Activated naive CD8-positive, alpha-beta T cell treated with anti-CD3 and anti-CD28 coated beads, Interleukin-2, amount 10 ng/mL, durations not matched to agents 7 days and 5 days (primary cell): ENCODE data around the gene FBXO21. TPM values are rescaled to one million over a fixed set of nuclear protein-coding genes. Genes with fewer than 3 reads are reported as not detected.
A peak's percentile ranks its signal among the peaks of the same experiment; 100 is the strongest.

Experiments
- ATAC-seq: fragments of 150-1000 bp; cut with Tn5 transposase; one replicate; pipeline ENCODE4 v1.10.0; 2021; ENCODE audit warnings: low read depth, moderate library complexity
- POLR2A ChIA-PET: fragments of 350-600 bp; sonication (Branson Sonifier 250); formaldehyde crosslinking; loops from one replicate; lab custom pipeline; 2021; ENCODE audit warnings: antibody characterized with exemption; lab: Charles Lee
- DNase-seq: peaks from one replicate; pipeline ENCODE4 v3.0.0; 2021
- H3K27ac Mint-ChIP-seq: one replicate; pipeline ENCODE4 v1.8.0; 2022; ENCODE audit warnings: mild to moderate bottlenecking, mixed read lengths
- H3K27me3 Mint-ChIP-seq: one replicate; pipeline ENCODE4 v1.8.0; 2022; ENCODE audit warnings: mild to moderate bottlenecking, moderate library complexity, mixed read lengths
- H3K36me3 Mint-ChIP-seq: one replicate; pipeline ENCODE4 v1.8.0; 2021; ENCODE audit warnings: mild to moderate bottlenecking, mixed read lengths
- H3K4me1 Mint-ChIP-seq: one replicate; pipeline ENCODE4 v1.8.0; 2021; ENCODE audit warnings: mixed read lengths
- H3K4me3 Mint-ChIP-seq: one replicate; pipeline ENCODE4 v1.8.0; 2022; ENCODE audit warnings: mild to moderate bottlenecking, moderate library complexity, mixed read lengths
- H3K9me3 Mint-ChIP-seq: one replicate; pipeline ENCODE4 v1.8.0; 2021; ENCODE audit warnings: mixed read lengths
- total RNA-seq, 2 experiments: library from RNA; stranded (reverse); gene quantifications; one replicate each; pipeline ENCODE4 v1.2.3, GENCODE V29; 2021

Gene FBXO21
- total RNA-seq, 2 experiments from 2014 or later: 27.4 to 36.2 TPM

DNA sequence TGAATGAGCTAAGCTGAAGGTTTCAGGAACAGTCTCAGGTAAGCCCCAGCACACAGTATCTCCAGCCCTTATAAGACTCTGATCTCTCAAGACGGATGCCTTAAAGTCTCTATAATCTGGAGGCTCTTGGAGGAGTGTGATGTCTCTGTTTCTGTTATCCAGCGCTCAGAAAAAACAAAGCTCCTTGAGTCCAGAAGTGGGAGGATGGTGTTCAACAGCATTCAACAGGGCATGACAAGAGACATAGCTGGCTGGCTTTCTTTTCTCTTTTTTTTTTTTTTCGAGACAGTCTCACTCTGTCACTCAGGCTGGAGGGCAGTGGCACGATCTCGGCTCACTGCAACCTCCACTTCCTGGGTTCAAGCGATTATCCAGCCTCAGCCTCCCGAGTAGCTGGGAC lies 59.5 kb downstream of the FBXO21 start:
- Mint-ChIP-seq H3K36me3 (no peaks in the 10 kb centered on the region), H3K4me3 (no peak overlapping the region), H3K27ac (no peak overlapping the region), H3K27me3 (peaks cover 3% of the 10 kb centered on the region), H3K9me3 (peaks cover 11% of the 10 kb centered on the region), H3K4me1 (peaks cover 14% of the 10 kb centered on the region)
- POLR2A ChIA-PET: interaction anchor here (0.7 kb wide), 1 partner anchor 11 kb away, joined by 4 read pairs; no protein-coding TSS in a partner anchor
- ATAC-seq: no peak
- no peak for DNase-seq

DNA sequence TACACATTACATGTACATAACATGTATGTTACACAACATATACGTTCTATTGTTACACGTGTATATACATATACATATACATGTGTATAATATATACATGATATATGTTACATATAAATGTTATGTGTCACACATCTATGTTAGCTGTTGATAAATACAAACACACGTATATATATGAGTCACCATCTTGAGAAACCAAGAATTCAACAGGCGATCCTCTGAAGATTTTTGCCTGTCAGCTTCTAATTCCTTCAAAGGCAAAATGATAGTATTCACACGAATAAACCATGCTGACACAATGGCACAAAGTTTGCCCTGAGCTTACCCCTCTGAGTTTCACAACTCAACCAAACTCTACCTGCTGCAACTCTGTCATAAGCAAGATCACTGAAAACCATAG lies 60.9 kb downstream of the FBXO21 start:
- peaks cover 11% of the 10 kb centered on the region for H3K4me1 Mint-ChIP-seq
- DNase-seq (no peak), ATAC-seq (no peak)
- H3K27ac Mint-ChIP-seq: no peak overlapping the region
- no peaks in the 10 kb centered on the region for H3K36me3 Mint-ChIP-seq
- POLR2A ChIA-PET: interaction anchor here (0.5 kb wide), 1 partner anchor 91 kb away, joined by 4 read pairs; no protein-coding TSS in a partner anchor
- no peak overlapping the region for H3K4me3 Mint-ChIP-seq
- H3K27me3 Mint-ChIP-seq: peaks cover 3% of the 10 kb centered on the region
- H3K9me3 Mint-ChIP-seq: peaks cover 11% of the 10 kb centered on the region

DNA sequence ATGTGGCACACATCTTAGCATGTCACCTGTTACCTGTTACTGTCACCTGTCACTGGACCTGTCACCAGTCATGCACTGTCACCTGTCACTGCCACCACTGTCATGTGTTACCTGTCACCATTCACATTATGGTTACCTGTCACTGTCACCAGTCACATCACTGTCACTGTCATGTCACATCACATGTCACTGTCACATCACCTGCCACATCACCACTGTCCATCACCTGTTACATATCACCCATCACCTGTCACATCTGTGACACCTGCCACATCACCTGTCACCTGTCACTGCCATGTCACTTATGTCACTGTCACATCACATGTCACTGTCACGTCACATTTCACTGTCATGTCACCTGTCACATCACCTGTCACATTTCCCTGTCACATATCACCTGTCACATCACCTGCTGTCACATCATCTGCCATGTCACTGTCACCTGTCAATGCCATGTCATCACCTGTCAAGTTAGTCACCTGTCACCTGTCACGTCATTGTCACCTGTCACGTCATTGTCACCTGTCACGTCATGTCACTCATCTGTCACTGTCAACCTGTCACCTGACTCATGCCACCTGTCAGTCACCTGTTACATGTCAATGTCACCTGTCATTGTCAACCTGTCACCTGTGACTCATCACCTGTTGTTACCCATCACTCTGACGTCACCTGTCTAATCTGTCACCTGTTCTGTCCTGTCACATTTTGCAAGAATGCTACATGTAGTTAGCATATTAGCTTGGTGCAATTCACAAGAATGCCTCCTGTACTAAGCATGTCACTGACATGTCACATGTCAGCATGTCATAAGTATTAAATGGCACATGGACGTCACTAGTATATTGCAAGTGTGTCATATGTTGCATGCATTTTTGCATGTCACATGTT lies 62.1 kb downstream of the FBXO21 start:
- DNase-seq (no peak), ATAC-seq (no peak)
- Mint-ChIP-seq H3K4me1 (peaks cover 1% of the 10 kb centered on the region), H3K9me3 (peaks cover 11% of the 10 kb centered on the region), H3K27ac (no peak overlapping the region), H3K36me3 (no peaks in the 10 kb centered on the region), H3K4me3 (no peak overlapping the region), H3K27me3 (peaks cover 3% of the 10 kb centered on the region)
- POLR2A ChIA-PET: no interaction called here

DNA sequence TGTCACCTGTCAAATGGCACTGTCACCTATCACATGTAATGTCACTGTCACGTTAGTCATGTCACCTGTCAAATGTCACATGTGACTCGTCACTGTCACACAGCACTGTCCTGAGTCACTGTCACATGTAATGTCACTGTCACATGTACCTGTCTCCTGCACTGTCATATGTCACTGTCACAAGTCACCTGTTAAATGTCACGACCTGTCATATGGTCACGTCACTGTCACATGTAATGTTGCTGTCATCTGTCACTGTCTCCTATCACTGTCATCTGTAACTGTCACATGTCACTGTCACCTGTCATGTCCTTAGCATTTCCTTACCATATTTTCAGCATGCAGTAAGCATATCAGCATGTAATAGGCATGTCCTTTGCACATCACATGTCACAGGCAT lies 63.9 kb downstream of the FBXO21 start:
- DNase-seq: no peak
- H3K27me3 Mint-ChIP-seq: peaks cover 3% of the 10 kb centered on the region
- H3K36me3 Mint-ChIP-seq: no peaks in the 10 kb centered on the region
- peaks cover 1% of the 10 kb centered on the region for H3K4me1 Mint-ChIP-seq
- H3K9me3 Mint-ChIP-seq: peaks cover 11% of the 10 kb centered on the region
- POLR2A ChIA-PET: no interaction called here
- no peak for ATAC-seq
- no peak overlapping the region for H3K27ac Mint-ChIP-seq
- no peak overlapping the region for H3K4me3 Mint-ChIP-seq

- H3K4me1 Mint-ChIP-seq: peaks cover 1% of the 10 kb centered on the region
- peaks cover 3% of the 10 kb centered on the region for H3K27me3 Mint-ChIP-seq
- H3K9me3 Mint-ChIP-seq: peaks cover 11% of the 10 kb centered on the region
- no peak overlapping the region for H3K27ac Mint-ChIP-seq
- no peak for DNase-seq
- no peak overlapping the region for H3K4me3 Mint-ChIP-seq
- POLR2A ChIA-PET: interaction anchor here (1.0 kb wide), 1 partner anchor 99 kb away, joined by 3 read pairs; no protein-coding TSS in a partner anchor
- no peaks in the 10 kb centered on the region for H3K36me3 Mint-ChIP-seq
- ATAC-seq: no peak
These were observed 64.5 kb downstream of the FBXO21 start for GRCh38 chr12:117125767-117126166.

- Mint-ChIP-seq H3K9me3 (peaks cover 11% of the 10 kb centered on the region), H3K4me1 (peaks cover 1% of the 10 kb centered on the region), H3K4me3 (no peak overlapping the region), H3K36me3 (no peaks in the 10 kb centered on the region), H3K27me3 (peaks cover 3% of the 10 kb centered on the region), H3K27ac (no peak overlapping the region)
- DNase-seq: no peak
- POLR2A ChIA-PET: interaction anchor here (1.0 kb wide), 1 partner anchor 99 kb away, joined by 3 read pairs; no protein-coding TSS in a partner anchor
- no peak for ATAC-seq
These were observed 65.0 kb downstream of the FBXO21 start for GRCh38 chr12:117125272-117125613.

DNA sequence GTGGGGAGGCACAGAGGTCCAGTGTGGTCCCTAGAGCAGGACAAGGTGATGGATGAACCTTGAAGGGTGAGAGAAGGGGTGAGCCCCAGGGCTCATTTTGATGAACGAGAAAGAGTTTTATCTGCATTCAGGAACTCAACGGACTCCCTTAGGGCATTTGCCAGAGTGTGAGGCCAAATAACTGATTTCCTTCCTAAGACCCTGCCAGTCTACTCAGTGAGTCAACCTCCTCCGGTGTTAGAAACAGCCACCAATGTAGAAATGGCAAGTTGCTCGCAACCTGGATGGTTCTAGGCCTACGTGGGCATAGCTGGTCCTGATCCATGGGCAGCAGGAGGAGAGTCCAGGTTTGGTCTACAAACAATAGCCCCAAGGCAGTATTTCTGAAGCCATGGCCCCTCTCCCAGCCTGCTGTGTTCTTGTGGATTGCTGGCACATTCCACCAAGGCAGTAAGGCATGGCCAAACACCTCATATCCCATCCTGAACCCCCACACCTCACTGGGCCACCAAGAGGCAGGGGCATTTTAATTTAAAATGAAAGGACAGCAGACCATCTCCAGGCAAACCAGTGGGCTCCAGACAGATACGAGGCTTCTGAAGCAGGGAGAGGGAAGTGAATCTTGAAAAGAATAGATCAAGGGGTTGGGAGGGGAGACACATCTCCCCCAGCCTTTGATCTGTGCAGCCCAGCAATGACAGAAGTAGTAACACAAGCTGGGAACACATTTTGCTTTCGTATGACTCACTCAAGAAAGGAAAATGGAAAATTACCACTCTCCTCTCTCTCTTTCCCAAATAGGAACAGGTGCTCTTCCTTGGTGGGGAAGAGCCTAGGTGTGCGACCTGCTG lies 65.6 kb downstream of the FBXO21 start:
- POLR2A ChIA-PET: interaction anchor here (1.0 kb wide), 1 partner anchor 98 kb away, joined by 3 read pairs; no protein-coding TSS in a partner anchor
- Mint-ChIP-seq H3K4me3 (no peak overlapping the region), H3K36me3 (no peaks in the 10 kb centered on the region), H3K9me3 (peaks cover 11% of the 10 kb centered on the region), H3K27me3 (no peaks in the 10 kb centered on the region), H3K27ac (no peak overlapping the region), H3K4me1 (peaks cover 4% of the 10 kb centered on the region)
- DNase-seq: no peak
- ATAC-seq: no peak

- Mint-ChIP-seq H3K4me1 (peaks cover 3% of the 10 kb centered on the region), H3K9me3 (peaks cover 3% of the 10 kb centered on the region), H3K27ac (no peak overlapping the region), H3K27me3 (no peaks in the 10 kb centered on the region), H3K4me3 (no peak overlapping the region), H3K36me3 (no peaks in the 10 kb centered on the region)
- DNase-seq (no peak), ATAC-seq (no peak)
- POLR2A ChIA-PET: no interaction called here
These were observed 68.8 kb downstream of the FBXO21 start for GRCh38 chr12:117121441-117121840.

DNA sequence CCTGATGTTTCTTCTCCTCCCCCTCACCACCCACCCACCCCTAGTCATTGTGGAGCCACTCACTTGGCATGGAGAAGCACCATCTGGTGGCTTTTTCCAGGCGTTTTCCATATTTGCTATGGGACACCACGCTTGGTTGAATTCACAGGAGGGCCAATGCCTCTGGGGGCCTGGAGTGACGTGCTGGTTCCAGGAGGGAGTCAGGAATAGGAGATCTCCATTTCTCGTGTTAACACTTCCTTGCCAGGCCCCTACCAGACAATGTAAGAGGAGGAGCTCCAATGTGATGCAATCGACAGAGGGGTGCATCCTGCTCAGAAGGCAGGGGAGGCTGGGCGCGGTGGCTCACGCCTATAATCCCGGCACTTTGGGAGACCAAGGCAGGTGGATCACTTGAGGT lies 69.5 kb downstream of the FBXO21 start:
- no peaks in the 10 kb centered on the region for H3K9me3 Mint-ChIP-seq
- H3K36me3 Mint-ChIP-seq: no peaks in the 10 kb centered on the region
- H3K27me3 Mint-ChIP-seq: no peaks in the 10 kb centered on the region
- ATAC-seq: no peak
- no peak for DNase-seq
- POLR2A ChIA-PET: no interaction called here
- peaks cover 3% of the 10 kb centered on the region for H3K4me1 Mint-ChIP-seq
- H3K4me3 Mint-ChIP-seq: no peak overlapping the region
- no peak overlapping the region for H3K27ac Mint-ChIP-seq

DNA sequence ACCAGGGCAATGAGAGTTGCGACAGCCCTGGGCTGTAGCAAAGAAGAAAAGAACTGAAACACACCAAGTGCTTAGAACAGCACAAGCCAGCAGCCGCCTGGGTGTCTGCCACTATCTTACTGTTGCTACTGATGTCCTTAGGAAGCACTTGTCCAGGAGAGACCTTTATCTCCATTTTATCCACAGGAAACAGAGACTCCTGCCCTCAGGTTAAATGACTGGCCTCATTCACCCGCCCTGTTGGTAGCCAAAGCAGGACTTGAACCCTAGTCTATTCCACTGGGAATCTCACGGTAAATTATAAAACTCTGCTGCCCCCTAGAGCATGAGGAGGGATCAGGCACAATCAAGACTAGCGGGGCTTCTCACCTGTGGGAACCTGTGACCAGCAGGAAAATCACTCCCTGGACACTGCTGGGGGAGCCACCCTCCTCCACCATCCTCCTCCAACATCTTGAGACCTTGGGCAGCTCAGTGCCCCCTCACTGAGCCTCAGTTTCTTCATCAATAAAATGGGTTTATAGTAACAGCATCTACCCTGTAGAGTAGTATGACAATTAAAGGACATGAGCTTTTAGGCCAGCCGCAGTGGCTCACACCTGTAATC lies 70.6 kb downstream of the FBXO21 start:
- no peak for DNase-seq
- no peaks in the 10 kb centered on the region for H3K9me3 Mint-ChIP-seq

DNA sequence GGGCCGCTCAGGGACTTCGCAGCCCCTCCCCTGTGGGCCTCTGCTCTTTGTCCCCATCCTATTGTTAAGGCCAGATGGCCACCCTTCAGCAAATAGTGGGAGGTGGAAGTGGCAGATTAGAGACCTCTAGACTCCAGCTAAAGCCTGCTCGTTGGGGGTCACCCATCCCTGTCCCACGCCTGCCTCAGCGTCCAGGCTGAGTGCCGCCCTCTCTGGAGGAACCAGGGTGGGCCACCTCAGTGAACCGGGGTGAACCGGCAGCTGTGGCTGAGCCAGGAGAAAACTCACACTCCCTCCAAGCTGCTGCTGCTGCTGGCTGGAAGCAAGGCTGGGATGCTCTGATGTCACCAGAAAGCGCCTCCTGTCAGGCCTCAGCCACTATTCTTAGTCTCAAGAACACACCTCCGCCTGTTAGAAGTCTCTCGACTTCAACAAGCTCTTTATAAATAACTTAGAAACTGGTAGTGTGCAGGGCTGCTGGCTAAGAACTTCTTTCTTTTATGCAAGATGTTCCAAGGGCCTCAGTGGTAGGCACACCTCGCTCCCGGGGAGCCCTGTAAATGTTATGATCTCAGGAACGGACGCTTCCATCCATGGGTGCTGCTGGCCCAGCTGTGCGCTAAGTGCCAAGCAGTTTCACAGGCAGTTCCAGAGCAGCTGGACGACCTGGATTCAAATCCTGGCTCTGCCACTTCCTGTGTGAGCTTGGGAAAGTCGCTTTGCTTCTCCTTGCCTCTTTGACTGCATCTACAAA lies 71.3 kb downstream of the FBXO21 start:
- H3K27ac Mint-ChIP-seq: no peak overlapping the region
- POLR2A ChIA-PET: interaction anchor here (0.5 to 1.1 kb wide), 2 partner anchors 12 to 93 kb away, joined by 3 to 4 read pairs; no protein-coding TSS in a partner anchor
- no peak for DNase-seq
- no peak overlapping the region for H3K4me3 Mint-ChIP-seq
- no peaks in the 10 kb centered on the region for H3K9me3 Mint-ChIP-seq
- H3K36me3 Mint-ChIP-seq: no peaks in the 10 kb centered on the region
- H3K27me3 Mint-ChIP-seq: no peaks in the 10 kb centered on the region
- peaks cover 3% of the 10 kb centered on the region for H3K4me1 Mint-ChIP-seq
- no peak for ATAC-seq

More for the DNA sequence above, 70.6 kb downstream of the FBXO21 start:
- POLR2A ChIA-PET: interaction anchor here (0.5 to 1.1 kb wide), 2 partner anchors 12 to 94 kb away, joined by 3 to 4 read pairs; no protein-coding TSS in a partner anchor
- ATAC-seq: peak; percentile 73
- no peak overlapping the region for H3K27ac Mint-ChIP-seq
- H3K4me3 Mint-ChIP-seq: no peak overlapping the region
- no peaks in the 10 kb centered on the region for H3K36me3 Mint-ChIP-seq
- H3K4me1 Mint-ChIP-seq: peaks cover 3% of the 10 kb centered on the region
- no peaks in the 10 kb centered on the region for H3K27me3 Mint-ChIP-seq

- ATAC-seq (no peak), DNase-seq (no peak)
- H3K27ac Mint-ChIP-seq: no peak overlapping the region
- no peak overlapping the region for H3K4me3 Mint-ChIP-seq
- POLR2A ChIA-PET: no interaction called here
- peaks cover 9% of the 10 kb centered on the region for H3K4me1 Mint-ChIP-seq
- H3K9me3 Mint-ChIP-seq: no peaks in the 10 kb centered on the region
- no peaks in the 10 kb centered on the region for H3K36me3 Mint-ChIP-seq
- H3K27me3 Mint-ChIP-seq: peaks cover 14% of the 10 kb centered on the region
These were observed 75.5 kb downstream of the FBXO21 start for GRCh38 chr12:117114784-117115183.
